ENCODE results near the gene TBL2.

DNA sequence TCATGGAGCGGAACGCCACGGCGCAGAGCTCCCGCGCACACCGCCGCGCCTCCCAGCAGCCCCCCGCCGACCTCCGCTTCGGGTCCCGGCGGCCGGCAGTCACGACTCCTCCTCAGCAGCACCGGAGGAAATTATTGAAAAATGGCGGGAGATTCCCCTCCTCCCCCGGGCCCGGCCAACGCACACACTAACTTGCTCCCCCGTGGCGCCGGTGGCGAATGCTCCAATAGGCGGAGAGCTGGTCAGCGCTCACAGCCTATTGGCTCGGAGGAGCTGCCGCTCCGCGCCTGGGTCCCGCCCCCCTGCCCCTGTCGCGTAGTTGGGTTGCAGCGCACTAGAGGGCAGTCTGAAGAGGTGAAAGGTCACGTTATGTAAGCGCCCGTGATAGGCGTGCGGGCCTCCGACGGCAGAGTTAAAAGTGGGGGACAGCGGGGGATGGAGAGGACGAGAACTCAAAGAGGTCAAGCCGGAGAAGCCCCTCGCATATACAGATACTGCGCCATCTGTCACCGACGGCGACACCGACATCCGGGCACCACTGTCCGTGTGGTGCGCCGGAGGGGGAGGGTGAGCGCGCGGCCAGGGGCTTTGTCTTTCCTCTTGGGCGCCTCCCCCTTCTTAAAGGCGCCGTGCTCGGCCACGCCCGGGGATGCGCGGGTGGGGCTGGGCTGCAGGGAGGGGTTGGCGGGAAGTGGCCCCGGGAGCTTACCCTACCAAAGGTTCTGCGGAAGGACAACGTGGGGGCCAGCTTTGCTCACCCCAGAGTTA is 56.1 kb downstream of the TBL2 start, which contains the start of gene BAZ1B:
- TF ChIP-seq NFE2L2 (conservative IDR thresholded peaks at IDR 0.05; ENCODE audit: low read length), result no peak
- TF ChIP-seq KDM5A (IDR thresholded peaks at IDR 0.05), result no peak
- TF ChIP-seq, protein P1, sequence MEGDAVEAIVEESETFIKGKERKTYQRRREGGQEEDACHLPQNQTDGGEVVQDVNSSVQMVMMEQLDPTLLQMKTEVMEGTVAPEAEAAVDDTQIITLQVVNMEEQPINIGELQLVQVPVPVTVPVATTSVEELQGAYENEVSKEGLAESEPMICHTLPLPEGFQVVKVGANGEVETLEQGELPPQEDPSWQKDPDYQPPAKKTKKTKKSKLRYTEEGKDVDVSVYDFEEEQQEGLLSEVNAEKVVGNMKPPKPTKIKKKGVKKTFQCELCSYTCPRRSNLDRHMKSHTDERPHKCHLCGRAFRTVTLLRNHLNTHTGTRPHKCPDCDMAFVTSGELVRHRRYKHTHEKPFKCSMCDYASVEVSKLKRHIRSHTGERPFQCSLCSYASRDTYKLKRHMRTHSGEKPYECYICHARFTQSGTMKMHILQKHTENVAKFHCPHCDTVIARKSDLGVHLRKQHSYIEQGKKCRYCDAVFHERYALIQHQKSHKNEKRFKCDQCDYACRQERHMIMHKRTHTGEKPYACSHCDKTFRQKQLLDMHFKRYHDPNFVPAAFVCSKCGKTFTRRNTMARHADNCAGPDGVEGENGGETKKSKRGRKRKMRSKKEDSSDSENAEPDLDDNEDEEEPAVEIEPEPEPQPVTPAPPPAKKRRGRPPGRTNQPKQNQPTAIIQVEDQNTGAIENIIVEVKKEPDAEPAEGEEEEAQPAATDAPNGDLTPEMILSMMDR (IDR thresholded peaks at IDR 0.05), result no peak
- TF ChIP-seq NPAS2 (CRISPR knock-in tag; IDR thresholded peaks at IDR 0.05; ENCODE audit: borderline replicate concordance), result no peak
- no peak for TF ChIP-seq TP53 (CRISPR knock-in tag; IDR thresholded peaks at IDR 0.05)
- peak; percentile 16 to 83; a peak in 4 of 5 replicates for TF ChIP-seq JUN (IDR thresholded peaks at IDR 0.05)
- TF ChIP-seq EP300 (IDR thresholded peaks at IDR 0.05), result no peak
- TF ChIP-seq POLR2A (IDR thresholded peaks at IDR 0.05; ENCODE audit: low read length), result peak; percentile 38
- TF ChIP-seq HMGXB4 (CRISPR knock-in tag; IDR thresholded peaks at IDR 0.05; ENCODE audit: borderline replicate concordance), result no peak
- no peak for TF ChIP-seq SMC3 (IDR thresholded peaks at IDR 0.05)
- TF ChIP-seq, protein P2, sequence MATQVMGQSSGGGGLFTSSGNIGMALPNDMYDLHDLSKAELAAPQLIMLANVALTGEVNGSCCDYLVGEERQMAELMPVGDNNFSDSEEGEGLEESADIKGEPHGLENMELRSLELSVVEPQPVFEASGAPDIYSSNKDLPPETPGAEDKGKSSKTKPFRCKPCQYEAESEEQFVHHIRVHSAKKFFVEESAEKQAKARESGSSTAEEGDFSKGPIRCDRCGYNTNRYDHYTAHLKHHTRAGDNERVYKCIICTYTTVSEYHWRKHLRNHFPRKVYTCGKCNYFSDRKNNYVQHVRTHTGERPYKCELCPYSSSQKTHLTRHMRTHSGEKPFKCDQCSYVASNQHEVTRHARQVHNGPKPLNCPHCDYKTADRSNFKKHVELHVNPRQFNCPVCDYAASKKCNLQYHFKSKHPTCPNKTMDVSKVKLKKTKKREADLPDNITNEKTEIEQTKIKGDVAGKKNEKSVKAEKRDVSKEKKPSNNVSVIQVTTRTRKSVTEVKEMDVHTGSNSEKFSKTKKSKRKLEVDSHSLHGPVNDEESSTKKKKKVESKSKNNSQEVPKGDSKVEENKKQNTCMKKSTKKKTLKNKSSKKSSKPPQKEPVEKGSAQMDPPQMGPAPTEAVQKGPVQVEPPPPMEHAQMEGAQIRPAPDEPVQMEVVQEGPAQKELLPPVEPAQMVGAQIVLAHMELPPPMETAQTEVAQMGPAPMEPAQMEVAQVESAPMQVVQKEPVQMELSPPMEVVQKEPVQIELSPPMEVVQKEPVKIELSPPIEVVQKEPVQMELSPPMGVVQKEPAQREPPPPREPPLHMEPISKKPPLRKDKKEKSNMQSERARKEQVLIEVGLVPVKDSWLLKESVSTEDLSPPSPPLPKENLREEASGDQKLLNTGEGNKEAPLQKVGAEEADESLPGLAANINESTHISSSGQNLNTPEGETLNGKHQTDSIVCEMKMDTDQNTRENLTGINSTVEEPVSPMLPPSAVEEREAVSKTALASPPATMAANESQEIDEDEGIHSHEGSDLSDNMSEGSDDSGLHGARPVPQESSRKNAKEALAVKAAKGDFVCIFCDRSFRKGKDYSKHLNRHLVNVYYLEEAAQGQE (IDR thresholded peaks at IDR 0.05), result no peak
- TF ChIP-seq RAD21 (conservative IDR thresholded peaks at IDR 0.05 in 1 of 2, IDR thresholded peaks at IDR 0.05 in 1 of 2), result no peak
- peak; percentile 67; the same call in 1 of the 2 replicates for TF ChIP-seq MYC (IDR thresholded peaks at IDR 0.05; ENCODE audit: borderline replicate concordance, low read length)
- TF ChIP-seq, protein P3, sequence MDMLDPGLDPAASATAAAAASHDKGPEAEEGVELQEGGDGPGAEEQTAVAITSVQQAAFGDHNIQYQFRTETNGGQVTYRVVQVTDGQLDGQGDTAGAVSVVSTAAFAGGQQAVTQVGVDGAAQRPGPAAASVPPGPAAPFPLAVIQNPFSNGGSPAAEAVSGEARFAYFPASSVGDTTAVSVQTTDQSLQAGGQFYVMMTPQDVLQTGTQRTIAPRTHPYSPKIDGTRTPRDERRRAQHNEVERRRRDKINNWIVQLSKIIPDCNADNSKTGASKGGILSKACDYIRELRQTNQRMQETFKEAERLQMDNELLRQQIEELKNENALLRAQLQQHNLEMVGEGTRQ (IDR thresholded peaks at IDR 0.05), result peak; percentile 31; the same call in 1 of the 2 replicates

All from A549 (cell line).